ENCODE results near the gene CSMD2.

CSMD2 gene

DNA sequence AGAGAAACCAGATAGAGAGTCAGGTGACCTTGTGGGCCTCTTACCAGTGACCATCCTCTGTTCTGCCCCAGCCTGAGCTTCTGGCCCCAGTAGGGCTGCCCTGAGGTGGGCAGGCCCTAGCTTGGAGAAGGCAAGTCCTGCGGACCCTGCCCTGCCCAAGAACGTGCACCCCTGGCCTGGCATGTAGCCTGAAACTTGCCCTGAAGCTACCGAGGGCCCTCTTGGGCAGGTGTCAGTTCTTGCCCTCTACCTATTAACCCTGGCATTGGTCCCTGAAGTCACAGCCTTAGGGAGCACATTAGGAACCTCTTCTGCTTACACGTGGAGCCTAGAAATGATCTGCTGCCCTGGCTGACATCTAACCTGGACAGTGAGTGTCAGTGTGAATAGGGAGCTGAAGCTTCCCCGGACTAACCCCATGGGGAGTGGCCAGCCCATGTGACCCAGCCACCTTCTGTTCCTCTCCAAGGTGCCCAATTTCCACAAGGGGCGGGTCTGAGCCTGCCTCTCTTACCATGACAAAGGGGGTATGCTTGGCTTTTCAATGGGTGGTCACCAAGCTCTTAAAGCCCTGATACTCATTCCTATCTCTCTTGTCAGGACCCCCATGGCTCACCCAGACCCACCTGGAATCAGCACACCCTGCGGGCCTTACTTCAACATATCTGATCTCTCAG is 529.6 kb downstream of the CSMD2 start:
- no peak for DNase-seq (ENCODE audit: low spot score)

DNA sequence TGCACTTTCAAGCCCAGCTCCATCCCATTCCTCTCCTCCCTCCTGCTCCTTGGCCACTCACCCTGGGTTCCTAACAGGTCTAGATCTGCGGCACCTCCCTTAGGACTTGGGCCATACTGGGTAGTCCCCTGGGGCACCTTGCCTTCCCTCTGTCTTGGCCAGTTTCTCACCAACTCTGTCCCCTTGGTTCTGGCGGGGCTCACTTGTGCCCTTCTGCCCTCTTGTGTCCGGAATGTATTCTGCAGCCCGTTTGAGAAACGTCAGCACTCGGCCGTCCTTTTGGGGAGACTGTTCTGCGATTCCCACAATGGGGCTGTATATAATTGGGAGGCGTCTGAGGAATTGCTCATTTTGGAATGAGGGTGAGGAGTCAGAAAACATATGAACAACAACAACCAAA is 530.2 kb downstream of the CSMD2 start:
- DNase-seq (ENCODE audit: low spot score) = peak; percentile 71

DNA sequence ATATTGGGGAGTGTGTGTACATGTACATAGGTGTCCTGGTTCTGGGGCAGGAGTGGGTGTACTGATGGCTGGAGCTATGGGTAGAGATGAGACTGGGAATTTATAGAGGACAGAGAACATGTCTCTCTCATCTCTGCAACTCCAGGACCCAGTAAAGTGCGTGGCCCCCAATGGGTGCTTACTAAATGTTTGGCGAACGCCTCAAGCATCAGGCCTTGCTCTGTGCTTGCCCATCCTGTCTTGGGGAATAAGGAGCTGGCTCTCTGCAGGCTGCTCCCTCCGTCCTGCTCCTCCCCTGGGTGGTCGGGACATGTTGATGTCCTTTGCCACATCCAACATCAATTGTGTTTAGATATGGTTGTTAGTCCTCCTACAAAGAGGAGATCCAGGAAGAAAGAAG is 530.9 kb downstream of the CSMD2 start:
- no peak for DNase-seq (ENCODE audit: low spot score)

DNA sequence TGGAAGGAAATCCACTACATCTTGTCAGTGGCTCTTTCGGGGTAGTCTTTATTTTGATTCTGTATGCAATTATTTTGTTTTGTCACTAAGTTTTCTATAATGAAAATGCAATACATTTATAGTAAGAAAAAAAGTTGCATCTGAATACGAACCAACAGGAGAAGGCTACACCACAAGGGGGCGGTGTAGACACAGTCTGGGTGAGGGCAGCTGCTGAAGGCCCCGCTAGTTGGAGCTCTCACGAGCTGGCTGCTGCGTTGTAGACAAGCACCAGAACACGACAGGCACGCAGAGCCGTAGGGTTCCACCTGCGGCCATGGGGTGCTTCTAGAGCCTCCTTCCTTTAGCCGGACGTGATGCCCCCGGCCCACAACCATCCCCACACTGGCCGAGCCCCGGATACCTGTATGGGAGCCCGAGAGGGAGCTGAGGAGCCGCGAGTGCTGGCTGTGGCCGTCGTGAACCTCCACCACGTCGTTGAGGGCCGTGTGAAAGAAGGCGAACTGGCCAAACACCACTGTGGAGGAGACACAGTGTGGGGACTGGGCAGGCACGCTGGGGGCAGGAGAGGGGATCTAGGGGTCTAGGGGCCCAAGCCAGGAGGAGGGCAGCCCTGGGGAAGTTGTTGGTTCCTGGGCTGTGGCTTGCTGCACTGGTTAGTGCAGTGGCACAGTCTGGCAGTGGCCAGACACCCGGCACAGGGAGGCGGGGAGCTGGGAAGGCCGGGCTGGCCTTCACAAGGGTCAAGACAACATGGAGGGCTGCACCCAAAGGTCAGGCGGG is 531.8 kb downstream of the CSMD2 start:
- DNase-seq (ENCODE audit: low spot score) = peak; percentile 87

DNA sequence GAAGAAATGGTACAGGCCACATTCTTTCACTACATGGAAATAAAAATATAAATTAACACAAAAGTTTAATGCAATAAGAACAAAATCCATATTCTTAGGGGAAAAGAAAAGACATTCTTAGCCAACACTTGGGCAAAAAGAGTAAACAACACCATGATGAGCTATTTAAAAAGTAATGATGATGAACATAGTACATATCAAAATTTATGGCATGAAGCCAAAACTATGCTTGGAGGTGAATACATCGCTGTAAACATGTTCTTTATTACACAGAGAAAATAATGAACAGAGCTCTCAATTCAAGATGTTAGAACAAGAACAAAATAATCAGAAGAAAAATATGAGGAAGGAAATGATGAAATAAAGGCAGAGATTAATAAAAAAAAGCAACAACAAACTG is 534.3 kb downstream of the CSMD2 start:
- DNase-seq (ENCODE audit: low spot score) = no peak

DNA sequence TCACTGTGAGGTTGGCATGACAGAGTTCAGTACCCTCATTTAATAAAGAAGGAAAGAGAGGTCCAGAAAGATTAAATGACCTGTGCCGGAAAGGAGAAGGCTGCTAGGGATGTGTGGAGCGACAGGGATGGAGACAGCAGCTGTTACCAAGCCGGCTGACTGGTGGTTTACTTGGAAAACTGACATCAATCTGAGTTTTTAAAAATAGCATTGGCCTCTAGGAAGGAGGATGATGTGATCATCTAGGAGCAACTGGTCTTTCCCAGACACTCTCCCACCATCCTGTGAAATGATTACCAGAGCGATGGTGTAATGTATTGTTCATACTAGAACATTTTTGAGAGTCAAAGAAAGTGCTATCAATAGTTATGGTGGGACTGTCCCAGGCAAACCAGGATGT is 538.2 kb downstream of the CSMD2 start:
- no peak for DNase-seq (ENCODE audit: low spot score)

DNA sequence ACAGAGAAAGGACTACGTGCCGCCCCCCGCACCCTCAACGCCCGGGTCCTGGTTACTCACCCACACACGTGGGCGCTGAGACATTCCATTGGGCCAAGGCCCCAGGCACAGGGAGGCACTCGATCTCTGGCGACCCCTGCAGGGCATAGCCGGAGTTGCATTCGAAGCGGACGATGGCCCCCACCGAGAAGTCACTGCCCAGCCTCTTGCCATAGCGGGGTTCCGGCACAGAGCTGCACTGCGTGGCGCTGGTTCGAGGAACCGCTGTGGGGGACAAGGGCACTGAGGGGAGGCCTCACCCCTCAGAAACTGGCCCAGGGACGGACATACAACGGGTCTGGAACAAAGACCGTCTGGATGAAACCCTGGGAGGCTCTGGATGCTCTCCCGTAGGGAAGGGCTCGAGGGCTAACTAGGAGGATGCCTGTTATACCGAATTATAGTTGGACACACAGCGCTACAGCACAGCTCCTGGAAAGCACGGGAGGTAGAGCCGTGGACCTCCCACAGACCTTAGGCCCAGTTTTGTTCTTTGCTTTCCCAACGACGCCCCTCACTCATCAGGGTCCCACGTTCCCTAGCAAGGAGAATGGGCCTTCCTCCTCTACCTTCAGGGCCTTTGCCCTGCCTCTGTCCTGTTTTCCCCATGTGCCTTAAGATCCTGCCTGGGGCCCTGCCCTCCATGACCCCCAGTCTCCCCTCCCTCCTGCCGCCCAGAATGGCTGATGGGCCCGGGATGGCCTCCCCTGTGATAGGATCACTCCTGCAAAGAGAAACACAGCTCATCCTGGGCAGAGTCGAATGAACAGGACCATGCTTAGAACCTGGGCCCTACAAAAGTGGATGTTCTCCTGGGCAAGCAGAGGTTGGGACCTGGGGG is 539.8 kb downstream of the CSMD2 start:
- no peak for DNase-seq (ENCODE audit: low spot score)

DNA sequence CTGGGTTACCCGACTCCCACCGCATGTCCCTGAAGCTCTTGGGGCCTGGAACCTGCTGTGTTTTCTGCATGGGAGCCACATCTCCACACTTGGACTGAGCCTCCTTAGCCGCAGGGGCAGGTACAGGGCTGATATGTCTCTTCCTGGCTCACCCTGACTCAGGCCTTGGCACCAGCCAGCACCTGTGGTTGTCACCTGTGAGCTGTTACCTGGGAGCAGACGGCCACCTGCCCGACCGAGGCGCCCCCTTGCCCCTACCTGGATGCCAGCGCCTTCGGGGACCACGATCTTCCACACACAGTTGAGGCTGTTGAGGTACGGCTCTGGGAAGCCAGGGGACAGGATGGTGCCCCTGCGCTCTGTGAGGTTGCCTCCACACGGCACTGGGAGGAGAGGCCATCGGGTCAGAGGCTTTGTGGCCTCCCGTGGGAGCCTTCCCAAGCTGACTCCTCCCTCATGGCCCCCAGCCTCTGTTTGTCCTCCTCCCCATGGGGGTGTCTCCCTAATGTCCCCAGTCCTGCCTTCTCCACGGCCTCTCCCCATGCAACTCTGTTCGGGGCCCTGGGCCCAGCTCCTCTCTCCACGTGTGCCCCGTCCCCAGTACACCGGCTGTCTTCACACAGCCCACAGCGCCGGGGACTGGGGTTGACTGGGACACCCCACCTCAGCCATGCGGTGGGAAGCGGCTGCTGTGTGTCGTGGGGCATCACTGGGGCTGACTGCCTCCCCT is 540.6 kb downstream of the CSMD2 start:
- no peak for DNase-seq (ENCODE audit: low spot score)

DNA sequence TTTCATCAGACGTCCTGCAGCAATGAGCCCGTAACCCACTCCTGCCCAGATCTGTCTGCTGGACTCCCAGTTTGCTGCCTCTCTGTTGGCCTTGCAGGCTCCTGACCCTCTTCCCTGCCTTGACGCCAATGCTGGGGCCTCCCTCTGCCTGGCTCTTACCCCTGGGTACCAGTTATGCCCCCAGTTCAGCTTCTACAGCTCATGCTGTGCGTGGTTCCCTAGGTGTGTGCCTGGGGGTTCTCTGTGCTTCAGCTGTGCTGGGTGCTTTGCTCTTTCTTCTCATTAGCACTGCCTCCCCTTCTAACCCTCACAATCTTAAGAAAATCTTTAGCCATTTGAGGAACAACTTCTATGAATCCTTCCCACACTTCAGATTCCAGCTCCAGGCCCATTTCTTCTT is 541.2 kb downstream of the CSMD2 start:
- DNase-seq (ENCODE audit: low spot score) = no peak

DNA sequence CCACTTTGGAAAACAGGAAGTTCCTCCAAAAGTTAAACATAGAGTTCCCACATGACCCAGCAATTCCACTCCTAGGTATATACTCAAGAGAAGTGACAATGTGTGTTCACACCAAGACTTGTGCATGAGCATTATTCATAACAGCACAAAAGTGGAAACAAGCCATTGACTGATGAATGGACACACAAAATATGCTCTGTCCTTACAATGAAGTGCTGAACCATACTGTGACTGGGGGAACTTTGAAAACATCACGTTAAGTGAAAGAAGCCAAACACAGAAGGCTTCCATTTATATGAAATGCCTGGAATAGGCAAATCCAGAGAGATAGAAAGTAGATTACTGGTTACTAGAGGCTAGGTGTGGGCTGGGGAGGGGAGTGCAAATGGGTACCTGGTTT is 542.3 kb downstream of the CSMD2 start:
- no peak for DNase-seq (ENCODE audit: low spot score)

DNA sequence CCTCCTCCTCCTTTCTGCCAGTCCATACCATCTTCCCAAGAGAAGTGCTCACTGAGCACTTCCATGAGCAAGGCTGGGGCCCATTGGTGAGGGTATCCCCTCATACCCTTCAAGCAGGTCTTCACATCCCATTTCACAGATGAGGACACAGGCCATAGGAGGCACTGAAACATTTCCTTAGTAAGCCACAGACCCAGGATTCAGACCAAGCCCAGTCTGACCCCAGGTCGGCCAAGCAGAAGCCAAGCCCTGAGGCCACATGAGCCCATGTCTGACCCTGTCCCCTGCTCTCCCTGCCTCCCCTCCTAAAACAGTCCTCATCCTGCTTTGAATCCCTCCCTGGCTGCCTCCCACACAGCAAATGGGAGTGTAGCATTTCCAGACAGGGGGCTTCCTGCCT is 546.4 kb downstream of the CSMD2 start:
- no peak for DNase-seq (ENCODE audit: low spot score)

DNA sequence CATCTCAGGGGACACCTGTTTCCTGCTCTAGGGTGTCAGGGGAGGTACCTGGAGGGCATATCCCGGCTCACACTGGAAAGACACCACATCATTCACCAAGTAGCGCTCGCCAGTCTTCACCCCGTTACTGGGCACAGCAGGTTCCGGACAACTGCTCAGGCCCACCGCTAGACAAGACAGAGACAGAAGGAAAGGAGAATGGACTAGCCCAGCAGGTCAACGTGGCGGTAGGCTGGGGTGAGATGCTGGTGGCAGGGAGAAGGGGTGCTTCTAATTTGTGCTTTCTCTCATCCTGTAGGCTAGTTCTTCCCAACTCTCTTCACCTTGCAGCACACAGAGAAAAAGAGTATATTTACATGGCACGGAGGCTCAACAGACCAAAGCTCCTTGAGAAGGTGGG is 547.6 kb downstream of the CSMD2 start:
- DNase-seq (ENCODE audit: low spot score) = no peak

DNA sequence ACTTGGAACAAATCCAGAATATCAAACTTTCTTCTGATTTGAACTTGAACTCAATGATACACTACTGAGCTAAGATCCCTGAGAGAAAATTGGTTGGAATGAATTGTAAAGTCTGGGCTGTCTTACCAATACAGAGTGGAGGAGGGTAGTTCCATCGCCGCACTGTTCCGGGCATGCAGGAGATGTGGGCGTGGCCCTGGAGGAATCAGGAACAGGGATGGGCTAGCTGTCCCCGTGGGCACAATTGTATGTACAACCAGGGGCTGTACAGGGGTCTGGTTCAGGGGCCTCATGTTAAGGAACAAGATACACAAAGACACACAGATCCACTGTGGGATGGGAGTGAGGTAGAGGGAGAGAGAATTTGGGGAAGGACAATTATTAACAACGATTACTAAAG is 548.2 kb downstream of the CSMD2 start:
- DNase-seq (ENCODE audit: low spot score) = no peak

DNA sequence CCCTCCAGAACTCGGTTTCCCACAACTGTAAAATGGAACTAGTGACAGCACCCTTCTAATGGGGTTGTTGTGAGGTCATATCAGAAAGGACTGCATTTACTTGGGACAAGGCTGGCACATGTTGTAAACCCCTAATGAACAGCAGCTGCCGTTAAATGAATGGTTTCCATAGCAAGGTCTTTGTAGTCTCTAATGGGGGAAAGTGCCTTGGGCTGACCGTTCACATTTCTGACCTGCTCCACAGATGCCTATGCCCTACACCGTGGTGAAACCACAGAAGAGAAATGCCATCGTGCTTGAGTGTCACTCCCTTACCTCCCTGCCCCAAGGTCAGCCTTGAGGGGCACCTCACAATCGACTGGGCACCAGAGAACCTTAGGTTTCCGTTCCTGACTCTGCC is 549.5 kb downstream of the CSMD2 start:
- DNase-seq (ENCODE audit: low spot score) = no peak

DNA sequence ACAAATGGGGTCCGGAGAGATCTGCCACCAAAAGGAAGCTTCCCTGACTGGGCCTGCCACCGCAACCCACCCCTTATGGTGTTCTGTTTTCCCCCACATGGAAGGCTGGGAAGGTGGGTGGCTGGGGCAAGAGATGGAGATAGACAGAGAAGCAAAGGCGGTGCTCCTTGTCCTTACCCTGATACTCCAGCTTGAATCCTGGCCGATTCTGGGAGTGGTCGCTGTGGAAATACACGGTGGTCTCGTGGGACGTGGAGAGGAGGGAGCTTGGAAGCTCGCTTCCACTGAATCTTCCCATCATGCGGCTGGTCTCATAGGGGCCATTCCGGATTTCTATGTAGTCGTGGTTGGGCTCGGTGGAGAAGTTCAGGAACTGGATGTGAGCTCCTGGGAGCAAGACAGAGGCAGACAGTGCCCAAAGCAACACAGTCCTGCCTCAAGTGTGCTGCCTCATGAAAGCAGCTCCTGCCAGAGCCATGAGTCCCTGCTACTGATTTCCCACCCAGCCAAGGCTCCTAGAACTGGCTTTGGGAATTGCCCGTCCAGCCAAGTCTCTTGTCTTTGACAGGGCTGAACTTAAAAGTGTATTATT is 554.1 kb downstream of the CSMD2 start:
- DNase-seq (ENCODE audit: low spot score) = no peak

DNA sequence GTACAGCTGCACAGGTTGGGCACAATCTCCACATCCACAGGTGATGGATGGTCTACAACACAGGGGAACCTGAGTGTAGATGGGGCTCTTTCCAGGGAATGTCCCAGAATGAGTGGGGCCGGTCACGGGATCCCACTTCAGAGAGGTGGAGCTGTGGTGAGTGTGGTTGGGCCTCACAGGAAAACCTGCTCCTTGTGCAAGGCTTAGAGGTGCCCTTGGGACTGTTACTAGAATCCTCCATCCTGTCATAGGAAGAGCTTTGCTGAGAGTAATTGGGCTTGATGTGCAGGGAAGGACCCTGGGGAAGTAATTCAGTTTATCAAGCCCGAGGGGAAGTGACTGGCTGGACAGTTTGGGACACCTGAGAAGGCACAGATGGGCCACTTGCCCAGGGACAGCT is 554.6 kb downstream of the CSMD2 start:
- DNase-seq (ENCODE audit: low spot score) = no peak

DNA sequence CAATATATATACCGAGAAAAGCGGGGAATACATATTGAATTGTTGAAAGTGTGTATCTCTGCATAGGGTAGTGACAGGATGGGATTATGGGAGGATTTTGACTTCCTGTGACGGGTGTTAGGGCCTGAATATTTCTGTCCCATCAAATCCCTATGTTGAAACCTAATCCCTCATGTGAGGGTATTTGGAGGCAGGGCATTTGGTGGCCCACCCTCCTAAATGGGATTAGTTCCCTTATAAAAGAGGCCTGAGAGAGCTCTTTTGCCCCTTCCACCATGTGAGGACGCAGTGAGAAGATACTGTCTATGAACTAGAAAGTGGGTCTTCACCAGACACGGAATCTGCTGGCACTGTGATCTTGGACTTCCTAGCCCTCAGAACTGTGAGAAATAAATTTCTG is 555.3 kb downstream of the CSMD2 start:
- no peak for DNase-seq (ENCODE audit: low spot score)

DNA sequence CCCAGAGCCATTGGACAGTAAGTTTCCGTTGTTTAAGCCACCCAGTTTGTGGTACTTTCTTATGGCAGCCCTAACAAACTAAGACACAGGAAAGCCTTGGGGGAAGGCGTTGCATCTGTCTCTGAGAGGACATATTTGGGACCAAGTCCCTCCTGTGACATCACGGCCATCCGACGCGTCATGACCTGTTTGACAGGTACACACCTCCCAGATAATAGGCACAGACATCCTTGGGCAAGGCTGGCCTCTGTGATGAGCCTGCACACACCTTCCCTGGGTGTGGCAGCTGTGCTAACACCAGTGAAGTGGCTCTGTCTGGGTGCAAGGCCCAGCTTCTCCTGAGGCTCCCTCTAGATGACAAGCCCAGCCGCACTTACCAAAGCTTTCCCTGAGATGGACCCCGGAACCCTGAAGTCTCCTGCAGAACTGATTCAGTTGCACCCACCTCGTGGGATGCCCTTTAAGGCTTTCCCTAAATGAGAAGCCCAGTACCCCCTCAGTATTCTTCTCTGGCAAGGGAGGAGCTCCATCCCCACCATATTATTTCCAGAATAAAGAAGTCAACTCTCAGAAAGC is 556.1 kb downstream of the CSMD2 start:
- no peak for DNase-seq (ENCODE audit: low spot score)

DNA sequence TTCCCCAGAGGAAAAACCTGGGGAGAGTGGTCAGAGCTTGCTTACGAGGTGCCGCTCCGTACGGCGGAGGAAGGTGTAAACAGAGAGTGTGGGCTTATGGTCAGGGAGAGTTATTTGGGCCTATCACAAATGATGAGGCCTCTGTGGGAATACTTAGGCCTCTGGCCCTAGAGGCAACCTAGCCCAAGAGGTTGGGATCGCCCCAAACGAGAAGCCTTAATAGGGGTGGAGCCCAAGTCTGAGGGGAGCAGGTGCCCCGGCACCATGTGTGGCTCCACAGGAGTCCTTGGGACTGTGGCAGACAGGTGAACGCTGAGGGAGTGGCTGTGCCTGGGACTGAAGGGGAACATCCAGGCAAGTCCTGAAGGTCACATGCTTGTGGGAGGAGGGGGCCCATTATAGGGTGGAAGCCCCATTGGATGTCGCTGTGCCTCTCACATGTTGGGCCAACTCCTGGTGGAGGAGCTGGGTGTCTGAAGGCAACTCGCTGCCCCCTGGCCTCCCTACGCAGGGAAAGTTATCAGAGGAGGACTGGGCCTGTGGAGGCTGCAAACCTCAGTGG is 557.5 kb downstream of the CSMD2 start:
- DNase-seq (ENCODE audit: low spot score) = no peak

DNA sequence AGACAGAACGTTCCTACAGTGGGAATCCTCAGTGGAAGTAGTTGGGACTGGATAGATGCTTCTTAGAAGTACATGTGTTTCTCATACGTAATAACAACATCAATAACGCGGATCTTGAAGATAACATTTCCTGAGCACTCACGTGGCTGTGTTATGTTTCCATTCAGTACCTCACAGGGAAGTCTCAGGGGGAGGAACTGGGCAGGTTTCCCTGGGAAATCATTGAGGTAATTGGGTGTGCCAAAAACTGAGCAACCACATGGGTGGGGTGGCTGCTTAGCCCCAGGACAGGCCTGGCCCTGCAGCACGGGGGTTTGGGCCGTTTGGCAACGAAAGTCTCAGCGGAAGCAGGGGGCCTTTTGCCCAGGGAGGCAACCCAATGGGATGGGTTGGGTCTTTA is 558.8 kb downstream of the CSMD2 start:
- no peak for DNase-seq (ENCODE audit: low spot score)

DNA sequence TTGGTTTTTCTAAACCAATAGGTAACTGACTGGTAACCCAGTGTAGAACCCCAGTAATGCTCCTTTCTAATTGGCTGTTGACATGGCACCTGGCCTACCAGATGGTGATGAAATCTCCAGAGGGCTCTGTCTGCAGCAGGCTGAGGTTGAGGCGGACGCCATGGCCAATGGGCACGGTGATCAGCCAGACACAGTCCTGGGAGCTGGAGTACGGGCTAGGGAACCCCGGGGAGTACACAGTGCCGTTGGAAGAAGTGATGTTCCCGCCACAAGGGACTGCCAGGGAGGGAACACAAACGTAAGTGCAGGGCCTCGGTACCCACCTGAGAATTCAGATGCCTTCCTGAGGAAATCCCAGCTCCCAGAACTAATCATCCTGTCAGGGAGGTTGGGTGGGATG is 562.8 kb downstream of the CSMD2 start:
- no peak for DNase-seq (ENCODE audit: low spot score)
